Measurements from ENCODE around the gene PLXND1.

Gene PLXND1

GRCh38 chr3:129563332-129563731 is 43.1 kb downstream of the PLXND1 start:
- H3K4me2 ChIP-seq (ENCODE audit: low read length) = no peak overlapping the region
- no peaks in the 10 kb centered on the region for H3K36me3 ChIP-seq (replicated peaks; ENCODE audit: low read depth, low read length)
- H3K9ac ChIP-seq (ENCODE audit: low read length) = no peak overlapping the region
- H3K4me1 ChIP-seq (ENCODE audit: low read length) = peaks cover 9% of the 10 kb centered on the region
- no peaks in the 10 kb centered on the region for H3K79me2 ChIP-seq (ENCODE audit: low read length)
- no peak overlapping the region for H3K27ac ChIP-seq (ENCODE audit: low read length)
- H3K4me3 ChIP-seq (ENCODE audit: low read length) = no peak overlapping the region
- no peak for TF ChIP-seq EZH2phosphoT487 (IDR thresholded peaks at IDR 0.05; ENCODE audit: low read depth)
- TF ChIP-seq, protein P1, sequence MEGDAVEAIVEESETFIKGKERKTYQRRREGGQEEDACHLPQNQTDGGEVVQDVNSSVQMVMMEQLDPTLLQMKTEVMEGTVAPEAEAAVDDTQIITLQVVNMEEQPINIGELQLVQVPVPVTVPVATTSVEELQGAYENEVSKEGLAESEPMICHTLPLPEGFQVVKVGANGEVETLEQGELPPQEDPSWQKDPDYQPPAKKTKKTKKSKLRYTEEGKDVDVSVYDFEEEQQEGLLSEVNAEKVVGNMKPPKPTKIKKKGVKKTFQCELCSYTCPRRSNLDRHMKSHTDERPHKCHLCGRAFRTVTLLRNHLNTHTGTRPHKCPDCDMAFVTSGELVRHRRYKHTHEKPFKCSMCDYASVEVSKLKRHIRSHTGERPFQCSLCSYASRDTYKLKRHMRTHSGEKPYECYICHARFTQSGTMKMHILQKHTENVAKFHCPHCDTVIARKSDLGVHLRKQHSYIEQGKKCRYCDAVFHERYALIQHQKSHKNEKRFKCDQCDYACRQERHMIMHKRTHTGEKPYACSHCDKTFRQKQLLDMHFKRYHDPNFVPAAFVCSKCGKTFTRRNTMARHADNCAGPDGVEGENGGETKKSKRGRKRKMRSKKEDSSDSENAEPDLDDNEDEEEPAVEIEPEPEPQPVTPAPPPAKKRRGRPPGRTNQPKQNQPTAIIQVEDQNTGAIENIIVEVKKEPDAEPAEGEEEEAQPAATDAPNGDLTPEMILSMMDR (IDR thresholded peaks at IDR 0.05; ENCODE audit: low read depth, low read length) = no peak
- H4K20me1 ChIP-seq (ENCODE audit: insufficient read depth, low read length) = no peaks in the 10 kb centered on the region
- no peaks in the 10 kb centered on the region for H3K9me3 ChIP-seq (ENCODE audit: insufficient read depth, low read length)
- no peaks in the 10 kb centered on the region for H3K27me3 ChIP-seq (ENCODE audit: low read depth, low read length)
- H2AFZ ChIP-seq (ENCODE audit: low read depth, low read length) = no peak overlapping the region

GRCh38 chr3:129562803-129563202 is 43.7 kb downstream of the PLXND1 start:
- Histone ChIP-seq H3K27me3 (ENCODE audit: low read depth, low read length) (no peaks in the 10 kb centered on the region), H3K9ac (ENCODE audit: low read length) (no peak overlapping the region), H2AFZ (ENCODE audit: low read depth, low read length) (no peak overlapping the region), H3K4me1 (ENCODE audit: low read length) (peaks cover 12% of the 10 kb centered on the region), H3K79me2 (ENCODE audit: low read length) (no peaks in the 10 kb centered on the region), H3K9me3 (ENCODE audit: insufficient read depth, low read length) (no peaks in the 10 kb centered on the region), H3K27ac (ENCODE audit: low read length) (no peak overlapping the region), H3K4me3 (ENCODE audit: low read length) (no peak overlapping the region), H3K4me2 (ENCODE audit: low read length) (no peak overlapping the region), H3K36me3 (replicated peaks; ENCODE audit: low read depth, low read length) (no peaks in the 10 kb centered on the region), H4K20me1 (ENCODE audit: insufficient read depth, low read length) (no peaks in the 10 kb centered on the region)
- TF ChIP-seq EZH2phosphoT487 (IDR thresholded peaks at IDR 0.05; ENCODE audit: low read depth) = no peak
- TF ChIP-seq, protein P1 (IDR thresholded peaks at IDR 0.05; ENCODE audit: low read depth, low read length) = no peak

DNA sequence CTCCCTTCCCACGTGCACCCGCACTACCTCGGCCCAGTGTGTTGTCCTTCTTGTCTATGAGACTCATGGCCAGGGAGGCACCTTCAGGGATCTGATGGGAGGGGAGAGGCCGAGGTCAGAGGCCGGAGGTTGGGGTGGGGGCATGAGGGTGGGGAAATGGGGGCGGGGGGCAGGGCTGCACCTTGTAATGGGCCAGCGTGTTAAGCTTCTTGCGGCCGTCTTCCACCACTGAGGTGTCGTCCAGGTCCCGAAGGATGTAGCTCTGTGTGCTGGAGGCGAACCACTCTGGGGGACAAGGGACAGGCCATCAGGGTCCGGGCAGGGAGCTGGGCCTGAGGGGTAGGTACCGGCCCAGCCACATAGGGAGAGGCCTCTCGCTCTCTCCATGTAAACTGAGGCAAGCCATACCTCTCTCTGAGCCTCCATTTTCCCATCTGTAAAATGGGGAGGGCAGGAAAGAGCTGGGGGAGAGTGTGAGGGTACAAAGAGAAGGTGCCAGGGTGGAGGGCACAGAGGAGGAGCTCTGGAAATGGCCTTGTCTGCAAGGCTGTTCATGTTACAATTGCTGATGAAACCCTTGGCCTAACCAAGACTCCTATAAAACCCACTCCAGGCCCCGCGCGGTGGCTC is 44.7 kb downstream of the PLXND1 start:
- no peak overlapping the region for H2AFZ ChIP-seq (ENCODE audit: low read depth, low read length)
- TF ChIP-seq EZH2phosphoT487 (IDR thresholded peaks at IDR 0.05; ENCODE audit: low read depth) = no peak
- TF ChIP-seq, protein P1 (IDR thresholded peaks at IDR 0.05; ENCODE audit: low read depth, low read length) = no peak
- H3K4me2 ChIP-seq (ENCODE audit: low read length) = no peak overlapping the region
- peaks cover 12% of the 10 kb centered on the region for H3K4me1 ChIP-seq (ENCODE audit: low read length)
- no peak overlapping the region for H3K27ac ChIP-seq (ENCODE audit: low read length)
- no peak overlapping the region for H3K4me3 ChIP-seq (ENCODE audit: low read length)
- H4K20me1 ChIP-seq (ENCODE audit: insufficient read depth, low read length) = no peaks in the 10 kb centered on the region
- H3K79me2 ChIP-seq (ENCODE audit: low read length) = no peaks in the 10 kb centered on the region
- no peak overlapping the region for H3K9ac ChIP-seq (ENCODE audit: low read length)
- H3K9me3 ChIP-seq (ENCODE audit: insufficient read depth, low read length) = no peaks in the 10 kb centered on the region
- H3K36me3 ChIP-seq (replicated peaks; ENCODE audit: low read depth, low read length) = no peaks in the 10 kb centered on the region
- no peaks in the 10 kb centered on the region for H3K27me3 ChIP-seq (ENCODE audit: low read depth, low read length)

- Histone ChIP-seq H4K20me1 (ENCODE audit: insufficient read depth, low read length) (no peaks in the 10 kb centered on the region), H3K4me3 (ENCODE audit: low read length) (no peak overlapping the region), H3K27ac (ENCODE audit: low read length) (no peak overlapping the region), H3K9ac (ENCODE audit: low read length) (no peak overlapping the region), H3K27me3 (ENCODE audit: low read depth, low read length) (no peaks in the 10 kb centered on the region), H3K4me2 (ENCODE audit: low read length) (no peak overlapping the region), H3K9me3 (ENCODE audit: insufficient read depth, low read length) (no peaks in the 10 kb centered on the region), H2AFZ (ENCODE audit: low read depth, low read length) (no peak overlapping the region), H3K4me1 (ENCODE audit: low read length) (peaks cover 17% of the 10 kb centered on the region), H3K79me2 (ENCODE audit: low read length) (no peaks in the 10 kb centered on the region), H3K36me3 (replicated peaks; ENCODE audit: low read depth, low read length) (no peaks in the 10 kb centered on the region)
- TF ChIP-seq EZH2phosphoT487 (IDR thresholded peaks at IDR 0.05; ENCODE audit: low read depth) = no peak
- TF ChIP-seq, protein P1 (IDR thresholded peaks at IDR 0.05; ENCODE audit: low read depth, low read length) = no peak
Measured at GRCh38 chr3:129560911-129561594, 45.4 kb downstream of the PLXND1 start.
